Measurements from ENCODE around the gene PDF. TPM values are rescaled to one million over a fixed set of nuclear protein-coding genes. Genes with fewer than 3 reads are reported as not detected.

The PDF gene
- total and polyA plus RNA-seq, 2 of the 13 experiments (the other 11 are each of a cell fraction or from before 2014, with no cell fraction given), result 12.4 to 48.8 TPM

DNA sequence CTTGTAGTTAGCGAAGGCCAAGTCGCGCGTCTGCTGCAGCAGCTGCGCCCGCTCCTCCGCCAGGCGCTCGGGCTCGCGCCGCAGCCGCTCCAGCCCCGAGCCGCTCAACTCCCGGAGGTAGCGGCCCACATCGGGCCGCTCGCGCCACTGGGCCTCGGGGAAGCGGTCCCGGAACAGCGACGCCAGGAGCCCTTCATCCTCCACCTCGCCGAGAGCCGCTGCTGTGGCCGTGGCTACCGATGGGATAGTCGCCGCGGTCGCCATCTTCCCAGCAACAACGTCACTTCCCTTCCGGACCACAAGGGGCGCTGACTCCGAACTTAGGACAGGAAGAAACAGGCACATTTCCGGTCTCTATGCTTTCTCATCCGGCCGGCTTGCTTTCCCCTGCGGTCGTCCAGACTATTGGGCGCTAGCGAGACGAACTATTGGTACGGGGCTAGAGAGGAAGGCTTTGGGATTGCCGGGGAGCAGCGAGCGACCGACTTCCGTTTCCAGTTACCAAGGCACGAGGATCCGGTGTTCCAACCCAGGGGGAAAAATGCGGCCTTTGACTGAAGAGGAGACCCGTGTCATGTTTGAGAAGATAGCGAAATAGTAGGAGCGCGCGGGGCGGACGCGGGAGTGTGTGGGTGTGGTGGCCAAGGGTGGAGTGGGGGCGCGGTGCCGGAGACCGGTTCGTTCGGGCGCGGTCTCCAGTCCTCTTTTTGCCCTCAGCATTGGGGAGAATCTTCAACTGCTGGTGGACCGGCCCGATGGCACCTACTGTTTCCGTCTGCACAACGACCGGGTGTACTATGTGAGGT lies 9.1 kb upstream of the PDF start, which contains the start of the genes COG8 and NIP7 (continued):
- TF ChIP-seq GTF3A (CRISPR knock-in tag; conservative IDR thresholded peaks at IDR 0.05) (peak; percentile 90; the same call in 1 of the 2 replicates), SIX4 (CRISPR knock-in tag; IDR thresholded peaks at IDR 0.05) (peak; percentile 50), ZNF709 (CRISPR knock-in tag; IDR thresholded peaks at IDR 0.05) (peak; percentile 98), PTBP1 (IDR thresholded peaks at IDR 0.05; ENCODE audit: low read depth, low read length, poor library complexity, severe bottlenecking) (no peak), ZNF260 (CRISPR knock-in tag; IDR thresholded peaks at IDR 0.05; ENCODE audit: borderline replicate concordance, low read depth) (no peak), ARNTL (CRISPR knock-in tag; IDR thresholded peaks at IDR 0.05) (peak; percentile 77), RXRB (CRISPR knock-in tag; IDR thresholded peaks at IDR 0.05; ENCODE audit: borderline replicate concordance) (no peak; the same call in 1 of the 2 replicates), YEATS4 (CRISPR knock-in tag; IDR thresholded peaks at IDR 0.05; ENCODE audit: borderline replicate concordance) (peak; percentile 98), TCF12 (IDR thresholded peaks at IDR 0.05) (no peak), TCF12 (CRISPR knock-in tag; IDR thresholded peaks at IDR 0.05) (no peak), FLYWCH1 (CRISPR knock-in tag; IDR thresholded peaks at IDR 0.05) (no peak), POLR2A (IDR thresholded peaks at IDR 0.05; ENCODE audit: insufficient read depth in 1 of 2, low read depth in 2 of 2, low read length in 2 of 2) (peak; percentile 91 to 93), ZNF589 (CRISPR knock-in tag; conservative IDR thresholded peaks at IDR 0.05) (peak; percentile 53; the same call in 1 of the 2 replicates), ZNF569 (CRISPR knock-in tag; IDR thresholded peaks at IDR 0.05; ENCODE audit: borderline replicate concordance) (no peak; the same call in 1 of the 2 replicates), MATR3 (CRISPR knock-in tag; IDR thresholded peaks at IDR 0.05) (0 out of 2 replicates have a peak, but pooled peaks have one; percentile 84), CHD2 (IDR thresholded peaks at IDR 0.05; ENCODE audit: low read depth, low read length) (no peak), AGO1 (IDR thresholded peaks at IDR 0.05; ENCODE audit: low read depth, low read length, poor library complexity, severe bottlenecking) (peak; percentile 87), ZNF335 (CRISPR knock-in tag; IDR thresholded peaks at IDR 0.05) (peak; percentile 90), ZNF256 (CRISPR knock-in tag; conservative IDR thresholded peaks at IDR 0.05) (0 out of 2 replicates have a peak, but pooled peaks have one; percentile 88), ZNF792 (CRISPR knock-in tag; IDR thresholded peaks at IDR 0.05) (peak; percentile 82)
- TF ChIP-seq, protein P1, sequence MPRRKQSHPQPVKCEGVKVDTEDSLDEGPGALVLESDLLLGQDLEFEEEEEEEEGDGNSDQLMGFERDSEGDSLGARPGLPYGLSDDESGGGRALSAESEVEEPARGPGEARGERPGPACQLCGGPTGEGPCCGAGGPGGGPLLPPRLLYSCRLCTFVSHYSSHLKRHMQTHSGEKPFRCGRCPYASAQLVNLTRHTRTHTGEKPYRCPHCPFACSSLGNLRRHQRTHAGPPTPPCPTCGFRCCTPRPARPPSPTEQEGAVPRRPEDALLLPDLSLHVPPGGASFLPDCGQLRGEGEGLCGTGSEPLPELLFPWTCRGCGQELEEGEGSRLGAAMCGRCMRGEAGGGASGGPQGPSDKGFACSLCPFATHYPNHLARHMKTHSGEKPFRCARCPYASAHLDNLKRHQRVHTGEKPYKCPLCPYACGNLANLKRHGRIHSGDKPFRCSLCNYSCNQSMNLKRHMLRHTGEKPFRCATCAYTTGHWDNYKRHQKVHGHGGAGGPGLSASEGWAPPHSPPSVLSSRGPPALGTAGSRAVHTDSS (CRISPR knock-in tag; conservative IDR thresholded peaks at IDR 0.05), result no peak
- TF ChIP-seq, protein P2, sequence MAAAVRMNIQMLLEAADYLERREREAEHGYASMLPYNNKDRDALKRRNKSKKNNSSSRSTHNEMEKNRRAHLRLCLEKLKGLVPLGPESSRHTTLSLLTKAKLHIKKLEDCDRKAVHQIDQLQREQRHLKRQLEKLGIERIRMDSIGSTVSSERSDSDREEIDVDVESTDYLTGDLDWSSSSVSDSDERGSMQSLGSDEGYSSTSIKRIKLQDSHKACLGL (CRISPR knock-in tag; IDR thresholded peaks at IDR 0.05), result peak; percentile 90; the same call in 1 of the 2 replicates
- TF ChIP-seq, protein P3, sequence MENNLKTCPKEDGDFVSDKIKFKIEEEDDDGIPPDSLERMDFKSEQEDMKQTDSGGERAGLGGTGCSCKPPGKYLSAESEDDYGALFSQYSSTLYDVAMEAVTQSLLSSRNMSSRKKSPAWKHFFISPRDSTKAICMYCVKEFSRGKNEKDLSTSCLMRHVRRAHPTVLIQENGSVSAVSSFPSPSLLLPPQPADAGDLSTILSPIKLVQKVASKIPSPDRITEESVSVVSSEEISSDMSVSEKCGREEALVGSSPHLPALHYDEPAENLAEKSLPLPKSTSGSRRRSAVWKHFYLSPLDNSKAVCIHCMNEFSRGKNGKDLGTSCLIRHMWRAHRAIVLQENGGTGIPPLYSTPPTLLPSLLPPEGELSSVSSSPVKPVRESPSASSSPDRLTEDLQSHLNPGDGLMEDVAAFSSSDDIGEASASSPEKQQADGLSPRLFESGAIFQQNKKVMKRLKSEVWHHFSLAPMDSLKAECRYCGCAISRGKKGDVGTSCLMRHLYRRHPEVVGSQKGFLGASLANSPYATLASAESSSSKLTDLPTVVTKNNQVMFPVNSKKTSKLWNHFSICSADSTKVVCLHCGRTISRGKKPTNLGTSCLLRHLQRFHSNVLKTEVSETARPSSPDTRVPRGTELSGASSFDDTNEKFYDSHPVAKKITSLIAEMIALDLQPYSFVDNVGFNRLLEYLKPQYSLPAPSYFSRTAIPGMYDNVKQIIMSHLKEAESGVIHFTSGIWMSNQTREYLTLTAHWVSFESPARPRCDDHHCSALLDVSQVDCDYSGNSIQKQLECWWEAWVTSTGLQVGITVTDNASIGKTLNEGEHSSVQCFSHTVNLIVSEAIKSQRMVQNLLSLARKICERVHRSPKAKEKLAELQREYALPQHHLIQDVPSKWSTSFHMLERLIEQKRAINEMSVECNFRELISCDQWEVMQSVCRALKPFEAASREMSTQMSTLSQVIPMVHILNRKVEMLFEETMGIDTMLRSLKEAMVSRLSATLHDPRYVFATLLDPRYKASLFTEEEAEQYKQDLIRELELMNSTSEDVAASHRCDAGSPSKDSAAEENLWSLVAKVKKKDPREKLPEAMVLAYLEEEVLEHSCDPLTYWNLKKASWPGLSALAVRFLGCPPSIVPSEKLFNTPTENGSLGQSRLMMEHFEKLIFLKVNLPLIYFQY (CRISPR knock-in tag; IDR thresholded peaks at IDR 0.05; ENCODE audit: borderline replicate concordance), result peak; percentile 47; the same call in 1 of the 2 replicates
- TF ChIP-seq, protein P4, sequence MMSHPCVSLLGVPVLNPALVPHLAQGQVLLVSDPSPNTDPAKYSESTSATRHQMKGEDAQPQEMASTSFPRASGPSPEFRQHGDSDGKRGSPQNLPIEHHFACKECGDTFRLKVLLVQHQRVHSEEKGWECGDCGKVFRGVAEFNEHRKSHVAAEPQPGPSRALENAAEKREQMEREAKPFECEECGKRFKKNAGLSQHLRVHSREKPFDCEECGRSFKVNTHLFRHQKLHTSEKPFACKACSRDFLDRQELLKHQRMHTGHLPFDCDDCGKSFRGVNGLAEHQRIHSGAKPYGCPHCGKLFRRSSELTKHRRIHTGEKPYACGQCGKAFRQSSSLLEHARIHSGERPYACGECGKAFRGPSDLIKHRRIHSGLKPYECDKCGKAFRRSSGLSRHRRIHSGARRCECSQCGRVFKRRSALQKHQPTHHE (CRISPR knock-in tag; IDR thresholded peaks at IDR 0.05; ENCODE audit: borderline replicate concordance), result peak; percentile 87
